Ovary (tissue), 3 donors: Measurements from ENCODE around the gene SLCO3A1.

Source experiments
- POLR2A ChIP-seq: fragments of 450-650 bp; IDR thresholded peaks from one replicate; pipeline ENCODE4 v1.6.1; 2017; ENCODE audit warnings: antibody characterized with exemption, mild to moderate bottlenecking, moderate library complexity
- TF ChIP-seq, protein P1 (sequence below), 3 donors: fragments of 450-650 bp in 2 of 3; fragments of 200-600 bp in 1 of 3; IDR thresholded peaks; one replicate each; pipeline versions ENCODE4 v1.5.1 to v1.8.0; 2016 to 2022; ENCODE audit warnings: antibody characterized with exemption in 3 of 3, mild to moderate bottlenecking in 1 of 3
- donor health status: DM: no; HTN: no; CAD: no.

DNA sequence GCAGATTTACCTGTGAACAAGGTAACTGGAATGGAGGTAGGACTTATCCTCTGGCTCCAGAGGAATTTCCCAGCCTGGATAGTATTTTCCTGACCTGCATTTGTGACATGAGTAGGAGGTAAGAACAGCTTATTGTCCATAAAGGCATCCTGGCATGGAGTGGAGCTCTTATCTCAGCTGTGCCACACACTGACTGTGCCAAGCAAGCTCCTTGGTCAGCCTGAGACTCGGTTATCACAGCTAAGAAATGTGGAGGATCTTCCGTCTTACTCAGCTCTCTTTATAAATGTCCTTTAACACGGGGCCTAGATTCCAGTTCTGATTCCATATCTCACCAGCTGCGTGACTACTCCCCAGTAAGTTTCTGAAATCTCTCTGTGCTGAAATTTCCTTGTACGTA is 38.9 kb downstream of the SLCO3A1 start:
- TF ChIP-seq POLR2A = no peak
- TF ChIP-seq, protein P1, sequence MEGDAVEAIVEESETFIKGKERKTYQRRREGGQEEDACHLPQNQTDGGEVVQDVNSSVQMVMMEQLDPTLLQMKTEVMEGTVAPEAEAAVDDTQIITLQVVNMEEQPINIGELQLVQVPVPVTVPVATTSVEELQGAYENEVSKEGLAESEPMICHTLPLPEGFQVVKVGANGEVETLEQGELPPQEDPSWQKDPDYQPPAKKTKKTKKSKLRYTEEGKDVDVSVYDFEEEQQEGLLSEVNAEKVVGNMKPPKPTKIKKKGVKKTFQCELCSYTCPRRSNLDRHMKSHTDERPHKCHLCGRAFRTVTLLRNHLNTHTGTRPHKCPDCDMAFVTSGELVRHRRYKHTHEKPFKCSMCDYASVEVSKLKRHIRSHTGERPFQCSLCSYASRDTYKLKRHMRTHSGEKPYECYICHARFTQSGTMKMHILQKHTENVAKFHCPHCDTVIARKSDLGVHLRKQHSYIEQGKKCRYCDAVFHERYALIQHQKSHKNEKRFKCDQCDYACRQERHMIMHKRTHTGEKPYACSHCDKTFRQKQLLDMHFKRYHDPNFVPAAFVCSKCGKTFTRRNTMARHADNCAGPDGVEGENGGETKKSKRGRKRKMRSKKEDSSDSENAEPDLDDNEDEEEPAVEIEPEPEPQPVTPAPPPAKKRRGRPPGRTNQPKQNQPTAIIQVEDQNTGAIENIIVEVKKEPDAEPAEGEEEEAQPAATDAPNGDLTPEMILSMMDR (IDR thresholded peaks at IDR 0.05) = no peak
